Measurements from ENCODE around the gene TXNRD2.

GRCh38 chr22:19895160-19895849 lies 46.3 kb downstream of the TXNRD2 start:
- TF ChIP-seq NFIC (IDR thresholded peaks at IDR 0.05), result no peak
- TF ChIP-seq CREB1 (IDR thresholded peaks at IDR 0.05; ENCODE audit: low read depth), result no peak
- no peak for TF ChIP-seq REST (IDR thresholded peaks at IDR 0.05; ENCODE audit: low read depth)
- no peak for TF ChIP-seq CEBPB (IDR thresholded peaks at IDR 0.05)
- TF ChIP-seq MAX (IDR thresholded peaks at IDR 0.05), result no peak
- no peak for TF ChIP-seq ZBTB7A (IDR thresholded peaks at IDR 0.05; ENCODE audit: low read depth)
- no peak for TF ChIP-seq TEAD4 (IDR thresholded peaks at IDR 0.05)
- no peak for TF ChIP-seq RAD21 (IDR thresholded peaks at IDR 0.05; ENCODE audit: low read depth)

All from Ishikawa (cell line).